D341Med (cell line): ENCODE results near the gene ABTB2.
"Not testable (repeated sequence)": the region's sequence is repeated elsewhere in the genome, so short reads cannot be mapped to it uniquely, and the experiment has no call there.

Source experiments
- DNase-seq: peaks from one replicate; pipeline ENCODE4 v3.0.0; 2012; ENCODE audit warnings: low spot score

ABTB2 gene

GRCh38 chr11:34262531-34263081 lies 95.2 kb downstream of the ABTB2 start:
- no peak for DNase-seq

GRCh38 chr11:34261820-34262219 lies 96.0 kb downstream of the ABTB2 start:
- DNase-seq = no peak

- no peak for DNase-seq
Observed at GRCh38 chr11:34261095-34261494, 96.7 kb downstream of the ABTB2 start.

GRCh38 chr11:34260072-34260575 lies 97.7 kb downstream of the ABTB2 start:
- DNase-seq = no peak

- DNase-seq = no peak
Observed at GRCh38 chr11:34259087-34259486, 98.7 kb downstream of the ABTB2 start.

GRCh38 chr11:34256626-34257025 lies 101.2 kb downstream of the ABTB2 start:
- DNase-seq = no peak

GRCh38 chr11:34256150-34256549 lies 101.7 kb downstream of the ABTB2 start:
- no peak for DNase-seq

- DNase-seq = no peak
Observed at GRCh38 chr11:34255101-34255500, 102.7 kb downstream of the ABTB2 start.

GRCh38 chr11:34254011-34254410 lies 103.8 kb downstream of the ABTB2 start:
- no peak for DNase-seq

- no peak for DNase-seq
Observed at GRCh38 chr11:34252651-34253050, 105.2 kb downstream of the ABTB2 start.

- DNase-seq = no peak
Observed at GRCh38 chr11:34252015-34252414, 105.8 kb downstream of the ABTB2 start.

- no peak for DNase-seq
Observed at GRCh38 chr11:34251589-34251980, 106.2 kb downstream of the ABTB2 start.

GRCh38 chr11:34250732-34251588 lies 106.8 kb downstream of the ABTB2 start:
- DNase-seq = no peak

- no peak for DNase-seq
Observed at GRCh38 chr11:34250211-34250610, 107.6 kb downstream of the ABTB2 start.

GRCh38 chr11:34249439-34249838 lies 108.4 kb downstream of the ABTB2 start:
- no peak for DNase-seq

GRCh38 chr11:34246511-34246910 lies 111.3 kb downstream of the ABTB2 start:
- DNase-seq = not testable (repeated sequence)

- no peak for DNase-seq
Observed at GRCh38 chr11:34245041-34245440, 112.8 kb downstream of the ABTB2 start.

- no peak for DNase-seq
Observed at GRCh38 chr11:34243600-34244464, 114.0 kb downstream of the ABTB2 start.

GRCh38 chr11:34242037-34242625 lies 115.7 kb downstream of the ABTB2 start:
- DNase-seq = no peak

- DNase-seq = no peak
Observed at GRCh38 chr11:34240150-34240494, 117.7 kb downstream of the ABTB2 start.

GRCh38 chr11:34239465-34240149 lies 118.2 kb downstream of the ABTB2 start:
- no peak for DNase-seq

GRCh38 chr11:34238966-34239365 lies 118.8 kb downstream of the ABTB2 start:
- DNase-seq = no peak
